BJ (cell line): ENCODE measurements around the gene SNRNP25. TPM values are rescaled to one million over a fixed set of nuclear protein-coding genes. Genes with fewer than 3 reads are reported as not detected.
"Not testable (repeated sequence)": the region's sequence is repeated elsewhere in the genome, so short reads cannot be mapped to it uniquely, and the experiment has no call there.

Experiments used
- CTCF ChIA-PET: fragments of 350-600 bp; formaldehyde crosslinking; extraction: SDS; loops from one replicate; lab custom pipeline; 2021; ENCODE audit warnings: antibody characterized with exemption, inconsistent platforms; lab: Yijun Ruan, JAX
- POLR2A ChIA-PET: fragments of 300-600 bp; sonication (Branson Sonifier 250); formaldehyde crosslinking; extraction: SDS; loops from one replicate; lab custom pipeline; 2021; ENCODE audit warnings: antibody characterized with exemption; lab: Charles Lee
- DNase-seq: peaks from one replicate; pipeline ENCODE4 v3.0.0-alpha.2; 2011; ENCODE audit warnings: low read depth
- H3K27me3 ChIP-seq: 2 replicates; pipeline ENCODE4 v1.6.0; 2011; ENCODE audit warnings: low read length; ENCODE audit not compliant: control insufficient read depth, insufficient read depth
- H3K36me3 ChIP-seq: 2 replicates; pipeline ENCODE4 v1.5.1; 2011; ENCODE audit warnings: low read length; ENCODE audit not compliant: control insufficient read depth, insufficient read depth
- H3K4me3 ChIP-seq: 2 replicates; pipeline ENCODE4 v1.5.1; 2011; ENCODE audit warnings: low read depth, mild to moderate bottlenecking, control low read depth, low read length
- CTCF ChIP-seq: IDR thresholded peaks from 2 replicates; pipeline ENCODE4 v1.5.1; 2011; ENCODE audit warnings: low read depth, mild to moderate bottlenecking, control low read depth, inconsistent platforms, low read length, moderate library complexity; ENCODE audit not compliant: insufficient read depth
- polyA minus RNA-seq: library from RNA; depleted of rRNA, polyadenylated mRNA; stranded (reverse); fragments of >200 nt; gene quantifications from 2 replicates; pipeline ENCODE4 v1.2.3, GENCODE V29; 2011; rRNA and poly(A)+ RNA removed
- polyA plus RNA-seq: library from polyadenylated mRNA; depleted of rRNA; stranded (reverse); fragments of >200 nt; gene quantifications from 2 replicates; pipeline ENCODE4 v1.2.3, GENCODE V29; 2011; rRNA removed

SNRNP25 gene
- 23.6 and 34.6 TPM in 2 replicates for polyA plus RNA-seq
- 5.1 and 5.4 TPM in 2 replicates for polyA minus RNA-seq

DNA sequence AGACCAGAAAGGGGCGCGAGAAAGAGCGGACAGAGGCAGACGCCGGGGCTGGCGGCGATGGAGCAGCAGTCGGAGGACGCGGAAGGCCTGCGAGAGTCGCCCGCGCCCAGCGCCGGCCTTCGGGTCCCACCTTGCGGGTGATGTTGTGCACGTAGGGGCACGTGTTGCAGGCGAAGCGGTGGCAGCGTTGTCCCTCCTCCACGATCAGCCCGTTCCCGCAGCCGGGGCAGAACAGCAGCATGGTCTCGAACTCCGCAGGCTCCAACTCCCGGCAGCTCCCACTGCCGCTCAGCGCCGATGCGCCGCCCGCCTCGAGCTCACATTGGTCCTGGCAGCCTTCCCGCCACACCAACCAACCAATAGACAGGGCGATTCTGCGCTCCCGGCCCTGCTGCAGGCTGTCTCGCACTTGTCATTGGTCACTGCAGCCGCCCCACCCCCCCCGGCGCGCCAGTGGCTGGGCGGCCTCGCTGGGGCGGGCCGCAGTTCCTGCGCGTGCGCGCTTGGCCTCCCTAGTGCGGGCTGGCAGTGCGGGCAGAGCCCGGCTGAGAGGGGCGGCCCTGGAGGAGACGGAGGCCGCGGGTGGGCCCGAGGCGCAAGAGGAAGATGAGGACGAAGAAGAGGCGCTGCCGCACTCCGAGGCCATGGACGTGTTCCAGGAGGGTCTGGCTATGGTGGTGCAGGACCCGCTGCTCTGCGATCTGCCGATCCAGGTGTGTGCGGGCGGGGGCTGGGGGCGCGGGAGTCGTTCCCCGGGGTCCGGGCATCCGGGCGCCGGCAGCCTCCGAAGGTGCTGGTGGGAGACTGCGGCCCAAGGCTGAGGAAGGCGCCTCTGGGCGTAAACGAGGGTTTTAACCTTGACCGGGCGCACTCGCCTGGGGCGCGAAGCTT lies at the start of gene SNRNP25, which contains the start of gene POLR3K:
Gene SNRNP25, plus strand, starts transcription at position 483 of the 891 bp plus-strand sequence. Its CDS starts 189 bp downstream, at position 672.
Gene POLR3K, minus strand, starts transcription at position 263 of the 891 bp plus-strand sequence. Its CDS starts 22 bp downstream, at position 241.
- Histone ChIP-seq H3K36me3 (peaks cover 29% of the 10 kb centered on the region), H3K27me3 (no peaks in the 10 kb centered on the region), H3K4me3 (peak within 1 kb of the TSS; percentile 68)
- ChIA-PET POLR2A (no interaction called here), CTCF (interaction anchor here (0.5 to 3.0 kb wide), 4 partner anchors 10 to 51 kb away, joined by 3 to 14 read pairs (median 3); no protein-coding TSS in a partner anchor)
- peak; percentile 84 for DNase-seq
- no peak for TF ChIP-seq CTCF

GRCh38 chr16:9903-10665 lies 43.5 kb upstream of the SNRNP25 start:
- Histone ChIP-seq H3K36me3 (no peaks in the 10 kb centered on the region), H3K27me3 (no peaks in the 10 kb centered on the region), H3K4me3 (peak overlapping the region; percentile 21)
- no peak for TF ChIP-seq CTCF
- DNase-seq = no peak
- CTCF ChIA-PET = no interaction called here
- POLR2A ChIA-PET = no interaction called here

DNA sequence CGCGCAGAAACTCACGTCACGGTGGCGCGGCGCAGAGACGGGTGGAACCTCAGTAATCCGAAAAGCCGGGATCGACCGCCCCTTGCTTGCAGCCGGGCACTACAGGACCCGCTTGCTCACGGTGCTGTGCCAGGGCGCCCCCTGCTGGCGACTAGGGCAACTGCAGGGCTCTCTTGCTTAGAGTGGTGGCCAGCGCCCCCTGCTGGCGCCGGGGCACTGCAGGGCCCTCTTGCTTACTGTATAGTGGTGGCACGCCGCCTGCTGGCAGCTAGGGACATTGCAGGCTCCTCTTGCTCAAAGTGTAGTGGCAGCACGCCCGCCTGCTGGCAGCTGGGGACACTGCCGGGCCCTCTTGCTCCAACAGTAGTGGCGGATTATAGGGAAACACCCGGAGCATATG lies 42.9 kb upstream of the SNRNP25 start:
- POLR2A ChIA-PET, H3K27me3 ChIP-seq, DNase-seq, H3K4me3 ChIP-seq, CTCF ChIA-PET, H3K36me3 ChIP-seq: not testable (repeated sequence)
- TF ChIP-seq CTCF = peak; percentile 45

DNA sequence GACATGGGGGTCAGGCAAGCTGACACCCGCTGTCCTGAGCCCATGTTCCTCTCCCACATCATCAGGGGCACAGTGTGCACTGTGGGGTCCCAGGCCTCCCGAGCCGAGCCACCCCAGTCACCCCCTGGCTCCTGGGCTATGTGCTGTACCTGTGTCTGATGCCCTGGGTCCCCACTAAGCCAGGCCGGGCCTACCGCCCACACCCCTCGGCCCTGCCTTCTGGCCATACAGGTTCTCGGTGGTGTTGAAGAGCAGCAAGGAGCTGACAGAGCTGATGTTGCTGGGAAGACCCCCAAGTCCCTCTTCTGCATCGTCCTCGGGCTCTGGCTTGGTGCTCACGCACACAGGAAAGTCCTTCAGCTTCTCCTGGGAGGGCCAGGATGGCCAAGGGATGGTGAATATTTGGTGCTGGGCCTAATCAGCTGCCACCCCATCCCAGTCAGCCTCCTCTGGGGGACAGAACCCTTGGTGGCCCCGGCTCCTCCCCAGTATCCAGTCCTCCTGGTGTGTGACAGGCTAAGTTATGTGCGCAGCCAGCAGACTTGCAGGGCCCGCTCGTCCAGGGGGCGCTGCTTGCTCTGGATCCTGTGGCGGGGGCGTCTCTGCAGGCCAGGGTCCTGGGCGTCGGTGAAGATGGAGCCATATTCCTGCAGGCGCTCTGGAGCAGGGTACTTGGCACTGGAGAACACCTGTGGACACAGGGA lies 36.4 kb upstream of the SNRNP25 start:
- POLR2A ChIA-PET, H3K36me3 ChIP-seq, H3K4me3 ChIP-seq, H3K27me3 ChIP-seq, DNase-seq, CTCF ChIA-PET: not testable (repeated sequence)

GRCh38 chr16:20886-21285 lies 32.7 kb upstream of the SNRNP25 start:
- H3K36me3 ChIP-seq, DNase-seq, H3K27me3 ChIP-seq, CTCF ChIA-PET, H3K4me3 ChIP-seq, POLR2A ChIA-PET: not testable (repeated sequence)

DNA sequence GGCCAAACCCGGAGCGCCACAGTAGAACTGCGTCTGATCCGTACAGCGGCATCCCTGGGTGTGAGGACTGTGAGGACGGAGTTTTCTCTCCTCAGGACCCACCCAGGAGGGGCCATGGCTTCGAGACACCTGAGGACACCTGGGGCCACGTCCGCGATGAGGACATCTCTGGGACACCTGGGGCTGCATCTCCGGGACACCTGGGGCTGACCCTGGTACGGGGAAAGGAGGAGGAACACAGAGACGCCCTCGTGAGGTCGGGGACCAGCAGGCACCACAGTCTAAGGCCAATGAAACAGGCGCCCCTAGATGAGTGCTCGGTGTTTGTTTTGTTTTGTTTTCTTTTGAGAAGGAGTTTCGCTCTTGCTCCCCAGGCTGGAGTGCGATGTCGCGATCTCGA lies 29.5 kb upstream of the SNRNP25 start:
- CTCF ChIA-PET, POLR2A ChIA-PET, H3K27me3 ChIP-seq, DNase-seq, H3K4me3 ChIP-seq, H3K36me3 ChIP-seq: not testable (repeated sequence)

- H3K27me3 ChIP-seq, H3K4me3 ChIP-seq, POLR2A ChIA-PET, H3K36me3 ChIP-seq, DNase-seq, CTCF ChIA-PET: not testable (repeated sequence)
Observed at GRCh38 chr16:25926-26348, 27.7 kb upstream of the SNRNP25 start.

GRCh38 chr16:30627-31026 lies 23.0 kb upstream of the SNRNP25 start:
- POLR2A ChIA-PET, H3K4me3 ChIP-seq, DNase-seq: not testable (repeated sequence)

More at GRCh38 chr16:30627-31026, 23.0 kb upstream of the SNRNP25 start:
- H3K36me3 ChIP-seq, H3K27me3 ChIP-seq, CTCF ChIA-PET: not testable (repeated sequence)
